Epithelial cell of proximal tubule (primary cell): Measurements from ENCODE around the gene OR2V1. TPM values are rescaled to one million over a fixed set of nuclear protein-coding genes. Genes with fewer than 3 reads are reported as not detected.
"Not testable (repeated sequence)": the region's sequence is repeated elsewhere in the genome, so short reads cannot be mapped to it uniquely, and the experiment has no call there.

Source experiments
- DNase-seq: peaks from one replicate; pipeline ENCODE4 v3.0.0-alpha.2; 2011; ENCODE audit warnings: low read depth
- H3K4me3 ChIP-seq: 2 replicates; pipeline ENCODE4 v1.5.1; 2011; ENCODE audit warnings: low read depth, mild to moderate bottlenecking, low read length
- total RNA-seq: library from RNA; depleted of rRNA; stranded (reverse); fragments of >200 nt; gene quantifications from 2 replicates; pipeline ENCODE4 v1.2.3, GENCODE V29; 2015
- TF ChIP-seq, protein P1 (sequence below): conservative IDR thresholded peaks from 2 replicates; pipeline ENCODE4 v1.5.1; 2012; ENCODE audit warnings: low read depth, mild to moderate bottlenecking, low read length

The OR2V1 gene
- total RNA-seq, 1 donor from 2014 or later, result not detected

DNA sequence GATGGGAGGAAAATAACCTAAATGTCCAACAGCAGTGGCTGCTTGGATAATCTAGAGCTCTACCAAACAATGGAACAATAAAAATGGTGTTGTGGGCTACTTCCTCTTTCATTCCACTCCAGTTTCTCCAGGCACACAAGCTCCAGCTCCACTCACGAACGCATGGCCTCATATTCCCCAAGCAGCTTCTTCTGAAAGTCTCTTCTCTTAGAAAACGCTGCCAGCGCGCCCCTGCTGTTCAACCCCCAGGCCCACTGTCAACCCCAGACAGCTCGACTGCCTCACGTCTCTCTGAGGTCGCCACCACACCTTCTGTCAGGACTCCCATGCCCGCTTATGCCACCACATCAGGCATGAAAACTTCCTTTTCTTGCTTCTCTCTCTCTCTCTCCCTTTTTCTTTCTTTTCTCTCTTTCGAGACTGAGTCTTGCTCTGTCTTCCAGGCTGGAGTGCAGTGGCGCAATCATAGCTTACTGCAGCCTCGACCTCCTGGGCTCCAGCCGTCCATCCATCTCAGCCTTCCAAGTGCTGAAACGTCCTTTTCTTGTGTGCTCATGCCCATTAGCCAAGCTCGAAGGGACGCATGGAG lies 32.6 kb upstream of the OR2V1 start:
- DNase-seq, result no peak
- H3K4me3 ChIP-seq, result no peak overlapping the region
- TF ChIP-seq, protein P1, sequence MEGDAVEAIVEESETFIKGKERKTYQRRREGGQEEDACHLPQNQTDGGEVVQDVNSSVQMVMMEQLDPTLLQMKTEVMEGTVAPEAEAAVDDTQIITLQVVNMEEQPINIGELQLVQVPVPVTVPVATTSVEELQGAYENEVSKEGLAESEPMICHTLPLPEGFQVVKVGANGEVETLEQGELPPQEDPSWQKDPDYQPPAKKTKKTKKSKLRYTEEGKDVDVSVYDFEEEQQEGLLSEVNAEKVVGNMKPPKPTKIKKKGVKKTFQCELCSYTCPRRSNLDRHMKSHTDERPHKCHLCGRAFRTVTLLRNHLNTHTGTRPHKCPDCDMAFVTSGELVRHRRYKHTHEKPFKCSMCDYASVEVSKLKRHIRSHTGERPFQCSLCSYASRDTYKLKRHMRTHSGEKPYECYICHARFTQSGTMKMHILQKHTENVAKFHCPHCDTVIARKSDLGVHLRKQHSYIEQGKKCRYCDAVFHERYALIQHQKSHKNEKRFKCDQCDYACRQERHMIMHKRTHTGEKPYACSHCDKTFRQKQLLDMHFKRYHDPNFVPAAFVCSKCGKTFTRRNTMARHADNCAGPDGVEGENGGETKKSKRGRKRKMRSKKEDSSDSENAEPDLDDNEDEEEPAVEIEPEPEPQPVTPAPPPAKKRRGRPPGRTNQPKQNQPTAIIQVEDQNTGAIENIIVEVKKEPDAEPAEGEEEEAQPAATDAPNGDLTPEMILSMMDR, result no peak

DNA sequence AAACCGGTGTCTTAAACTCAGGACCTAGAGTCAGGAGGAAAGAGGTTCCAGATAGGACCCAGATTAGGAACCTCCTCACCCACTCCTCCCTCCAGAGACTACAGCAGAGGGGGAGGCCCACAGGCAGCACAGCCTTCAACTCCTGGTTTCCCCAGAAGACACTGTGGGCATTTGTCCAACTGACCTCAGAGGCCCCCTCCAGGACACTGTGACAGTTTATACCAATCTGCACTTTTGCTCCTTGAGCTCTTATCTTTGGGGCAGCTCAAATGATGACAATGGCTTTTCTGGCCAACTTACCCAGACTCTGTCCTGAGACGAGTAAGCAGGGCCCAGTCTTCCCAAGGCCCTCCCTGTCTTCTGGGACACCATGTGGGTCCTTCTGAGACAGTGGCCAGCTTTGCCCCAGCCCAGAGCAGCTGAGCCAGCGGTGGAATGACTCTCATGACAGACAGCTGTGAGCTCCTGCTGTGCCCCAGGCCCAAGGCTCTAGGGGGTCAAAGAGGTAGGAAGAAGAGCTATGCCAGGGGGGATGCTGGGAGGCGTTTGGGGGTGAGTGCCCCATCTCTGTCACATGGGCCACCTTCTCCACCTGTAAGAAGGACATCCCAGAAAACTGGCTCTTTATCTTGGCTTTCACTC lies 30.7 kb upstream of the OR2V1 start:
- no peak for DNase-seq
- TF ChIP-seq, protein P1, result no peak
- H3K4me3 ChIP-seq, result peak overlapping the region; percentile 5

DNA sequence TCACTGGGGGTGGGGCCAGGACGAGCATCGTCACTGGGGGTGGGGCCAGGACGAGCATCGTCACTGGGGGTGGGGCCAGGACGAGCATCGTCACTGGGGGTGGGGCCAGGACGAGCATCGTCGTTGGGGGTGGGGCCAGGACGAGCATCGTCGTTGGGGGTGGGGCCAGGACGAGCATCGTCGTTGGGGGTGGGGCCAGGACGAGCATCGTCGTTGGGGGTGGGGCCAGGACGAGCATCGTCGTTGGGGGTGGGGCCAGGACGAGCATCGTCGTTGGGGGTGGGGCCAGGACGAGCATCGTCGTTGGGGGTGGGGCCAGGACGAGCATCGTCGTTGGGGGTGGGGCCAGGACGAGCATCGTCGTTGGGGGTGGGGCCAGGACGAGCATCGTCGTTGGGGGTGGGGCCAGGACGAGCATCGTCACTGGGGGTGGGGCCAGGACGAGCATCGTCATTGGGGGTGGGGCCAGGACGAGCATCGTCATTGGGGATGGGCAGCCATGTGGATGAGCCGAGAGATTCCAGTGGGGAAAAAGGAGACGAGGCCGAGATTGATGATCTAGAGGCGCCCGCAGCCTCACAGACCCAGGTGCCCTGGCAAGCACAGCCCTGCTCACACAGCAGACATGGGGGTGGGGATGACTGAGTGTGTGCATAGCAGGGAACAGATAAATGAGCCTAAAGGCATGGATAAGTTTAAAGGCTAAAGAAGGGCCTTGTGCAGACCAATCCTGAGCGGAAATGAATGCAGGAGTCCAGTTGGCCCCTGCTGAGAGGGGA lies 30.0 kb upstream of the OR2V1 start:
- not testable (repeated sequence) for DNase-seq

DNA sequence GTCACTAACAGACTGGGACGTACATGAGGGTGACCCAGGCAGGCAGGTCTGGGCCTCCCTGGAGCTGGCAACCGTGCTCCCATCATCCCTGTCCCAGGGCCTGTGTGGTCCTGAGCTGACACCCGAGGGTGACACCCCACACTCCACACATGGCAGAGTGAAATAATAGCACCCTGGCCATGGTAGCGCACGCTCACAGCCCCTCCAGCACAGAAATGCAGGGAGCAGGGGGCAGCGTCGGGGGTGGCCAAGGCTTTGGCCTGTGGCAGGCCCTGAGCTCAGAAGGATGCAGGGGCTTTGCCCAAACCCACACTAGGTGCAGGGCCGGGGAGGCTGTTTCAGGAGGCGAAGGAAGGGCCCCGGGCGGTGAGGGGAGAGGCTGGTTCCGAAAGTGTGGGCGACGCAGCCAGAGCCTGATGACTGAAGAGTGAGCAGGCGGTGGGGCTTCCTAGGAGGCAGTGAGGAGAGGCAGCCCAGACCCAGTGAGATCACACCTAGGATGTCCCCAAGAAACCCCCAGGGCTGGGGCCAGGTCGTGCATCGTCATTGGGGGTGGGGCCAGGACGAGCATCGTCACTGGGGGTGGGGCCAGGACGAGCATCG lies 29.3 kb upstream of the OR2V1 start:
- DNase-seq, result no peak
- TF ChIP-seq, protein P1, result no peak
- no peak overlapping the region for H3K4me3 ChIP-seq

More for the DNA sequence above, 30.0 kb upstream of the OR2V1 start:
- H3K4me3 ChIP-seq, result peak overlapping the region; percentile 5

DNA sequence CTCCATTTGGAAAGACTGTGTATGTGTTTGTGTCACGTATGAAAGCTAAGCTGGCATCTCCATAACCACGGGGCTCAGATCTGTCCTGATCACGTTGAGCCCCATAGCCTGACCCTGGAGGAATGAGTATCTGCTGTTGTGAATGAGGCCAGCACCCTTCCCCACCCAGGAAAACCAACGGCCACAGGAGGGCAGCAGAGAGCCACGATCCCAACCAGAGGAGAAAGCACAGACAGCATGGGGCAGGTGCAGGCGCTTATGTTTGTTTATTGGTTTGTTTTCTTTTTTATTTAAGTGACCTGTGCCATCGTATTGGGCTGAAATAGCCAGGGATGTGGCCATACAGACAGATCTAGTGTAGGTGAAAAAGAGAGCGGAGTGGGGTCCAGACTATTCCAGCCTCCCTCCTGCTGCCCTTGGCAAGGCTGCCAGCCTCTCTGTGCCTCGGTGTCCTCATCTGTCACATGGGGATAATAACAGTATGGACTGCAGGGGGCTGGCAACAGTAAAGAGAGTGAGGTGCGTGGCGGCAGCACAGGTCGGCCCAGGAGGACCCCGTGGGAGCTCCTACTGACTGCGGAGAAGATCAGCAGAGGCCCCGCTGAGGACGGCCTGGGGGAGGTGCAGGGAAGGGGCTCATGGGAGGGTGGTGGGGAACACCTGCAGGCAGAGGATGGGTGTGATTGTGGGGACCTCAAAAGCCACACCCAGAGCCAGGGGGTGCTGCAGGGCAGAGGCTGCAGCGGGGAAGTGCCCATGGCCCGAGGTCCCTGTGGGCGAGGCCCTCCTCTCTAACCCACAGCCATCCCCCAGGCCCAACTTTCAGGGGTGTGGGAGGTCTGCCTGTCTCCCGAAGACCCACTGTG lies 28.6 kb upstream of the OR2V1 start:
- no peak for DNase-seq
- no peak overlapping the region for H3K4me3 ChIP-seq
- TF ChIP-seq, protein P1, result peak; percentile 94

DNA sequence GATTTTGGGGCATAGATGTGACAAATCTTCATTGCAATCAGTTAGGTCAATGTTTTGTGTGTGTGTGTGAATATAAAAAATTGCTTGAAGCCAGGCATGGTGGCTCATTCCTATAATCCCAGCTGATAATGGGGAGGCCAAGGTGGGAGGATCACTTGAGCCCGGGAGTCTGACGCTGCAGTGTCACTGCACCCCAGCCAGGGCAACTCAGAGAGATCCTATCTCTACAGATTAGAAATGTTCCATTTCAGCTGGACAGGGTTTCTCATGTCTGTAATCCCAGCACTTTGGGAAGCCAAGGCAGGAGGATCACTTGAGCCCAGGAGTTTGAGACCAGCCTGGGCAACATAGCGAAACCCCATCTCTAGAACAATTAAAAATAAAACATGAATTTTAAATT lies 27.9 kb upstream of the OR2V1 start:
- H3K4me3 ChIP-seq, result no peak overlapping the region
- no peak for DNase-seq
- TF ChIP-seq, protein P1, result no peak
